Measurements from ENCODE around the gene LILRA2.
"Not testable (repeated sequence)": the region's sequence is repeated elsewhere in the genome, so short reads cannot be mapped to it uniquely, and the experiment has no call there.

The LILRA2 gene

GRCh38 chr19:54571715-54572615 is 1.6 kb upstream of the LILRA2 start:
- not testable (repeated sequence) for DNase-seq

- DNase-seq: no peak
Observed at GRCh38 chr19:54572696-54573311, 786 bp upstream of the LILRA2 start.

- no peak for DNase-seq
Observed at GRCh38 chr19:54574051-54574450, 461 bp downstream of the LILRA2 start.

GRCh38 chr19:54574527-54575056 is 1.0 kb downstream of the LILRA2 start:
- no peak for DNase-seq

- not testable (repeated sequence) for DNase-seq
Observed at GRCh38 chr19:54575205-54575604, 1.6 kb downstream of the LILRA2 start.

- no peak for DNase-seq
Observed at GRCh38 chr19:54576411-54576976, 2.9 kb downstream of the LILRA2 start.

GRCh38 chr19:54577334-54577733 is 3.7 kb downstream of the LILRA2 start:
- no peak for DNase-seq

GRCh38 chr19:54578268-54578667 is 4.7 kb downstream of the LILRA2 start:
- DNase-seq: not testable (repeated sequence)

- no peak for DNase-seq
Observed at GRCh38 chr19:54586397-54586796, 12.8 kb downstream of the LILRA2 start.

GRCh38 chr19:54587026-54587425 is 13.4 kb downstream of the LILRA2 start:
- no peak for DNase-seq

GRCh38 chr19:54593445-54593844 is 19.9 kb downstream of the LILRA2 start, which contains the start of gene LILRA1:
LILRA1 (plus strand) TSS chr19:54593632; CDS start chr19:54594245, 613 bp downstream.
- not testable (repeated sequence) for DNase-seq

- DNase-seq: not testable (repeated sequence)
Observed at GRCh38 chr19:54593931-54594626, 20.5 kb downstream of the LILRA2 start.

GRCh38 chr19:54594737-54595136 is 21.1 kb downstream of the LILRA2 start:
- DNase-seq: no peak

GRCh38 chr19:54595680-54596436 is 22.3 kb downstream of the LILRA2 start:
- DNase-seq: not testable (repeated sequence)

- no peak for DNase-seq
Observed at GRCh38 chr19:54600212-54600611, 26.6 kb downstream of the LILRA2 start.

GRCh38 chr19:54606230-54606629 is 32.6 kb downstream of the LILRA2 start:
- DNase-seq: no peak

GRCh38 chr19:54606891-54607784 is 33.5 kb downstream of the LILRA2 start:
- no peak for DNase-seq

- no peak for DNase-seq
Observed at GRCh38 chr19:54607785-54608150, 34.2 kb downstream of the LILRA2 start.

GRCh38 chr19:54608205-54608604 is 34.6 kb downstream of the LILRA2 start:
- no peak for DNase-seq

- DNase-seq: no peak
Observed at GRCh38 chr19:54608792-54609191, 35.2 kb downstream of the LILRA2 start.

GRCh38 chr19:54609356-54609791 is 35.8 kb downstream of the LILRA2 start:
- DNase-seq: no peak
